ENCODE measurements around the gene OGT.

GRCh38 chrX:71618303-71618721, 85.4 kb downstream of the OGT start, which contains the start of gene CXCR3:
- TF ChIP-seq, protein P1, sequence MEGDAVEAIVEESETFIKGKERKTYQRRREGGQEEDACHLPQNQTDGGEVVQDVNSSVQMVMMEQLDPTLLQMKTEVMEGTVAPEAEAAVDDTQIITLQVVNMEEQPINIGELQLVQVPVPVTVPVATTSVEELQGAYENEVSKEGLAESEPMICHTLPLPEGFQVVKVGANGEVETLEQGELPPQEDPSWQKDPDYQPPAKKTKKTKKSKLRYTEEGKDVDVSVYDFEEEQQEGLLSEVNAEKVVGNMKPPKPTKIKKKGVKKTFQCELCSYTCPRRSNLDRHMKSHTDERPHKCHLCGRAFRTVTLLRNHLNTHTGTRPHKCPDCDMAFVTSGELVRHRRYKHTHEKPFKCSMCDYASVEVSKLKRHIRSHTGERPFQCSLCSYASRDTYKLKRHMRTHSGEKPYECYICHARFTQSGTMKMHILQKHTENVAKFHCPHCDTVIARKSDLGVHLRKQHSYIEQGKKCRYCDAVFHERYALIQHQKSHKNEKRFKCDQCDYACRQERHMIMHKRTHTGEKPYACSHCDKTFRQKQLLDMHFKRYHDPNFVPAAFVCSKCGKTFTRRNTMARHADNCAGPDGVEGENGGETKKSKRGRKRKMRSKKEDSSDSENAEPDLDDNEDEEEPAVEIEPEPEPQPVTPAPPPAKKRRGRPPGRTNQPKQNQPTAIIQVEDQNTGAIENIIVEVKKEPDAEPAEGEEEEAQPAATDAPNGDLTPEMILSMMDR (IDR thresholded peaks at IDR 0.05), result no peak
- TF ChIP-seq RAD21 (IDR thresholded peaks at IDR 0.05; ENCODE audit: low read length) (no peak), TEAD4 (IDR thresholded peaks at IDR 0.05; ENCODE audit: borderline replicate concordance, insufficient read depth) (no peak)
- TF ChIP-seq, protein P2, sequence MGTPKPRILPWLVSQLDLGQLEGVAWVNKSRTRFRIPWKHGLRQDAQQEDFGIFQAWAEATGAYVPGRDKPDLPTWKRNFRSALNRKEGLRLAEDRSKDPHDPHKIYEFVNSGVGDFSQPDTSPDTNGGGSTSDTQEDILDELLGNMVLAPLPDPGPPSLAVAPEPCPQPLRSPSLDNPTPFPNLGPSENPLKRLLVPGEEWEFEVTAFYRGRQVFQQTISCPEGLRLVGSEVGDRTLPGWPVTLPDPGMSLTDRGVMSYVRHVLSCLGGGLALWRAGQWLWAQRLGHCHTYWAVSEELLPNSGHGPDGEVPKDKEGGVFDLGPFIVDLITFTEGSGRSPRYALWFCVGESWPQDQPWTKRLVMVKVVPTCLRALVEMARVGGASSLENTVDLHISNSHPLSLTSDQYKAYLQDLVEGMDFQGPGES (IDR thresholded peaks at IDR 0.05; ENCODE audit: low read depth, low read length), result no peak
- TF ChIP-seq, protein P3, sequence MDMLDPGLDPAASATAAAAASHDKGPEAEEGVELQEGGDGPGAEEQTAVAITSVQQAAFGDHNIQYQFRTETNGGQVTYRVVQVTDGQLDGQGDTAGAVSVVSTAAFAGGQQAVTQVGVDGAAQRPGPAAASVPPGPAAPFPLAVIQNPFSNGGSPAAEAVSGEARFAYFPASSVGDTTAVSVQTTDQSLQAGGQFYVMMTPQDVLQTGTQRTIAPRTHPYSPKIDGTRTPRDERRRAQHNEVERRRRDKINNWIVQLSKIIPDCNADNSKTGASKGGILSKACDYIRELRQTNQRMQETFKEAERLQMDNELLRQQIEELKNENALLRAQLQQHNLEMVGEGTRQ (IDR thresholded peaks at IDR 0.05; ENCODE audit: borderline replicate concordance, low read depth, low read length), result no peak
